Right kidney (tissue), 1 donor: ENCODE data around the gene MVB12B.

Experiments used
- DNase-seq: peaks from one replicate; pipeline ENCODE4 v3.0.0-alpha.2; 2016

MVB12B gene

GRCh38 chr9:126506361-126507317, 180.0 kb downstream of the MVB12B start:
- DNase-seq: no peak

- no peak for DNase-seq
Observed at GRCh38 chr9:126507318-126508109, 180.9 kb downstream of the MVB12B start.

GRCh38 chr9:126508171-126508591, 181.6 kb downstream of the MVB12B start:
- no peak for DNase-seq

DNA sequence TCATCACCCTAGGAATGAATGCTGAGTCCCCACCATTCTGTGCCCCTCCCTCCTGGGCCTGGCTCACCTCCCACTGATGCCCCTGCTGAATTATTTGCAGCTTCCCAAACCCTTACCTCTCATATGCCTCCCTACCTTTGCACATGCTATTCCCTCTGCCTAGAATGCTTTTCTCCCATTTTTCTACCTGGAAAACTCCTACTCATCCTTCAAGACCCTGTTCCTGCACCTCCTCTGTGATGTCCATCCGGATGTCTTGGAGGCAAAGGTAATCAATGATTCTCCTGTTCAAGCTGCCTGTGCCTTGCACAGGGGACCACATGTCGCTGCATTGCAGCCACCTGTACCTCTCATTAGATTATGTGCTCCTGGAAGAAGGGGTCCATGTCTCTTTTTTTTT, 182.3 kb downstream of the MVB12B start:
- no peak for DNase-seq

DNA sequence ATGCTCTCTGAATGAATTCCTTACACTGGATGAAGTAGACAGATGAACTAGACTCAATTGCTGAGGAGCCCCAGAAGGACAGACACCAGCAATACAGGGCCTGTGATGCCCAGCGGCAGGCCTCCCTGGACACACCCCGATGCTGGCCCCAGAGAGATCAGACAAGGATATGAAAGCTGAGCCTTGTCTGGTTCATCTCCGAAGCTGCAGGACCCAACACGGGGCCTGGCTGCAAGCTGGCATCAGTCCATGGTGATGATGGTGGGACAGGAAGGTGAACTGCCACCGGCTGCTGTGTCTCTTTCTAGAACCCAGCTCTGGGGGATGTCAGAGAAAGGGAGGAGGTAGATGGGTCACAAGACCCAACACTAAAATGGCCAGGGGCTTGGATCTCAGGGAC, 183.1 kb downstream of the MVB12B start:
- DNase-seq: no peak

DNA sequence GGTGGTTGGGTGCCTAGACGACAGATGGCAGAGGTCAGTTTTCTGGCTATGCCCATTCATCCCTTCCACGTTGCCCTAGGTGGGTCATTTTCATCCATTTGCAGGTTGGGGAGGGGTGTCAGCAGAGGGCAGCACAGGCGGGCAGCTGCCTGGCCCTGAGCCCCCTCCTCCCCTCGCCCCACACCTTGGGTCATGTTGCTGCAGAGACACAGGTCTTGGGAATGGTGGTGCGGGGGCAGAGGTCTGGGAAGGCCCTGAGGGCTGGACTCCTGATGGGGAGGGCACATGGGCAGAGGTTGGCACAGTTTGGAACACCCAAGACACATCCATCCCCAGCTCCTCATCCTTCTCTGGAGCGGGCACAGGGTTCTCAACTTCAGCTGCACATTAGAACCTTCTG, 183.9 kb downstream of the MVB12B start:
- no peak for DNase-seq

DNA sequence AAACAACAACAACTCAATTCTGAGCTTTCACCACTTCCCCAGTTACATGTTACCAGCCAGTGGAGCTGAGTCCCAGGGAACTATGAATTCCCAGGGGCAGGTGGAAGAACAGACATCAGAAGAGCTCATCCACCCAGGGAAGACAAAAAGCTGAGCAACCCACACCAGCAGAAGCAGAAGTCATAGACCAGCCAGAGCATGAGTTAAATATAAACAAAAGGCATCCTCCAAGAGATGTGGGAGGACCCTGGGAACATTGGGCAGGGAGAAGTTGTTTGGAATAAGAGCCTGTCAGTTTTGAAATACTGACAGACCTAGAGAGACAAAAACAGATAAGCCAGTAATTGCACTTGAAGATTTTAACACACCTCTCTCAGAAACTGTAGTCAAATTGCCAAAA, 184.8 kb downstream of the MVB12B start:
- DNase-seq: no peak

DNA sequence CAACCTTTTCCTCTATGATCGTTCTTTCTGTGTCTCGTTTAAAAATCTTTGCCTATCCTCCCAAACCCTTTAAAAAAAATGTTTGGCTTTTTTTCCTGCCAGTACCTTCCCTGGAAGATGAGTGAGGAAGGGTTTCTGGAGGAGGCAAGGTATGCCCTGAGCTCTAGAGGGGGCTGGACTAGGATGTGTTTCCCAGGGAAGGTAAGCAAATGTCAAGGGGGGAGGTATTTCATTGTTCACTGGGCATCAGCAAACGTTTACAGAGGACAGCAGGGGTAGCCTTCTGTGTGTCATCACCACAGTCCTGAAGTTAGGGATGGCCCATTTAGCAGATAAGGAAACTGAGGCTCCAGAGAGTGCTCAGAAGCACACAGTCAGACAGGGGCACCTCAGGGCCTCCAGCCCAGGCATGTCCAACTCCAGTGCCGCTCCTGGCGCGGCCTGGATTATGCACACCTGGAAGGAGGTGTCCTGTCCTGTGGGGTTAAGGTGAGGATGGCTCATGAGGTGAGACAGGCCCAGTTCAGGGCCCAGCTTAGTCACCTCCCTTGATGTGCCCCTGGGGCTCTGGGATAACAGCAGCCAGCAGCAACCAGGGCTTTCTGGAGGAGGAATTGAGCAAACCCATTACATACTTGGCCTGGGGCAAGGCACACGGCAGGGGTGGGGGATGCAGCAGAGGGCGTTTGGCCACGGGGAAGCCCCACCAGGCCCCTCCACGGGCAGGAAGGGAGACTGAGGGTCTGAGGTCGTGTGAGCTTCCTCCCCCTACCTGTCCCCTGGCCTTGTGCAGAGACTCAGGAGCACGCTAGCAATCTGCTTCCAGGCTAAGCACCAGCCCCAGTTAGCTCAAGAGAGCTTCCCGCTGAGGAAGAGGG, 186.8 kb downstream of the MVB12B start:
- no peak for DNase-seq

DNA sequence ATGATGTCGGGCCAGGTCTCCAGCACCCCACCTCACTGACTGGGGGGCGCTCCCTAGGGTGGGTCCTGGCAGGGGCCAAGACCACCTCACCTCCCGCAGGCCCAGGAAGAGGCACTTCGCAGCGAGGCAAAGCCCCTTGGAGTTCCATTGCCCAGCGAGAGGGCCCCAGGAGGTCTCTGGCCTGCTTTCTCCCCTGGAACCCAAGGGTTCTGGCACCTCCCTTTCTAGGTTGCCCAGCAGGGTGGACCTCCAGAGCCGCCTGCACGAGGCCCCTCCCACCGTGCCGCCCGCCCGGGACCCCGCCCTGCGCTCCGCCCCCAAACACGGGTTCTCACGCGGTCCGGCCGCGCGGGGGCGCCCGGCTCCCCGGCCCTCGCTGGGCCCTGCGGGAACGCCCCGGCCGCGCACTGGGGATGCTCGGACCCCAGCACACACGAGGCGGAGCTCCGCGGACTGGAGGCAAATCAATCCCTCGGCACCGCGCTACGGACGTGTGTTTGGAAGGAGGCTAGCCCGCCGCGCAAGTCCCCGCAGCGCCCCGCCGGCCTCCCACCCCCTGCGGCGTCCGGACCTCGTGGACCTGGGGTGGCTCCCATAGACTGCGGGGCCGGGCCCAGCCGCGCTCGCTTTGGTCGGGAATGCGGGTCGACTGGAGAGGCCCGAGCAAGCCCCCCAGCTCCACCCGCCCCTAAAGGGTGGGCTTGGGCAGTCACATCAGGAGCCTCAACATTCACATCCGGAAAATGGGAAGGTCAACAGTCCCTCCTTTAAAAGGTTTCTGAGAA, 187.6 kb downstream of the MVB12B start:
- DNase-seq: peak; percentile 71

GRCh38 chr9:126515001-126515872, 188.6 kb downstream of the MVB12B start:
- no peak for DNase-seq

DNA sequence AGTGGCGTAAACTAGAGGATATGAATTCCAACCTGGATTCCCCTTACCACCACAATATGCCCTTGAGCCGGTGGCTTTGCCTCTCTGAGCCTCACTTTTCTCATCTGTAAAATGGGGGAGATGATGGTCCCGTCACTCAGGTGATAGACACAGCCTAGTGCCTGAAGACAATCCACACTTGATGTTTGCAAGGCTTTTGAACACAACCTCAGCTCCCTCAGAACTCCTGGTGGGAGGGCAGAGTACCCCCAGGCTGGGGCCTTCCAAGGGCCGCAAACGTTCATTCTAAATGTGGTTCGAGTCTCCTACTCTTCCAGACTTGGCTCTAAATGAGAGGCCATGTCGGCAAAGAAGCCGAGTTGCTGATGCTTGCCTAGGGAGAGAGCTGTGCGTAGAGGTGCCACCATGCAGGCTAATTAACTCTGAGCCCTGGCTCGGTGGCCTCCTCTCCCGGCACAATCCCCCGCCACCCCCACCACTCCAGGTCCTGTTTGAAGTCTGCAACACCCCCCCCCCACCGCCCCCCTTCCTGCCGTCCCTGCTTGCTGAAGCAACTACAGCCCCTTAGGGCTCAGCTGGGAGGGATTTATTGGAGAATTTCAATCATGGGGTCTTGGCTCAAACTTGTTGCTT, 189.4 kb downstream of the MVB12B start:
- no peak for DNase-seq

DNA sequence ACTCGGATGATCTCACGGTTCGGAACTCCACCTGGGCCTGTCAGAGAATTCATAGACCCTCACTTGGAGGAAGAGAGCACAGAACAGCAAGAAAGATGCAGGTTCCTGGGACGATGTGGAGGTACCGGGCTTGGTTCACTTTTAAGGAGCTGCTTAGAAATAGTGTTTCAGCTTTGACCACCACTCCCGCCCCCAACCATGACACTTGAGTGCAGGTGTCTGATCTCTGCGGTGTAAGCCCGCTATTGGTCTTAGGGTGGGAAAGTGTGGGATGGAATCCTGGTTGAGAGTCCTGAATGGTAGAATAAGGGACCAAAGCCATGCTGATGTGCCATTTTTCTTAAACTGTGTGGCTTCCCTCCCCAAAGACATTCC, 189.9 kb downstream of the MVB12B start:
- no peak for DNase-seq

DNA sequence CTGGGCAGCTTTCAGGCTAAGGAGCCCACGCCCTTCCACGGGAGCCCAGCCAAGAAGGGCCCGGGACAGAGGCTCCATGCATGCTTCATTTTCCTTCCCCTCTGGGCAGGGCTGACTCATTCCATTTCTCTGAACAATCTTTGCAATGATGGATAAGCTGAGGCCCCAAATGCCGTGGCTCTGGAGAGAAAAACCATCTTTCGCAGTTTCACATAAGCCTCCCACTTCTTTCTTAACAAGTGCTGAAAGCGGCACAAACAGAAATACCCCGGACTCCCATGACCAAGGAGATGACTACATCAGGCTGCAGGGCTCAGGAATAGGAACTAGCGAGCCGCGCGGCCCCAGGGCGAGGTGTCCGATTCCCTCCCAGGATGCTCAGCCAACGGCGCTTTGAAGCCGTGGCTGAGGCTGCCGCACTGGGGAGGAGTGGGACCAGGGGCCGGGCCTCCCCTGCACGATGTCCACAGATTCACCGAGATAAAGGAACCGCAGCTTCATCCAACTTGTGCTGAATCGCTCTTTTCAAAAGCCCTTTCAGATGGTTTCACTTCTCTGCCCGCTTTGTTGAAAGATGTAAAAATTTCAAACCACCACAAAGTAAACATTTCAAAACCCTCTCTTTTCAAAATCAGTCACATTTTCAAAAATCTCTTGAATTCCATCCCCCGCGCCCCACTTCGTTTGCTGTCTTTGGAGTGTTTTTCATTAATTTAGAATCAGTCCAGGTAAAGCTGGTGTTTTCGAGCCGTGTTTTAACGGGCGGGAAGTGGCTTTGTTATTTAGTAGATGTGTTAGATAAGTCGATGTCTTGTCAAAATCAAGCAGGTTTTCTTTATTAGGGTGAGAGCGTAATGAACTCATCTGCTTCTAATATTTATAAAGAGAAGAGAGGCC, 190.6 kb downstream of the MVB12B start:
- DNase-seq: peak; percentile 72

GRCh38 chr9:126517833-126518356, 191.3 kb downstream of the MVB12B start:
- DNase-seq: no peak

GRCh38 chr9:126518763-126519162, 192.1 kb downstream of the MVB12B start:
- no peak for DNase-seq

GRCh38 chr9:126519660-126520420, 193.2 kb downstream of the MVB12B start:
- DNase-seq: no peak

GRCh38 chr9:126520453-126520852, 193.8 kb downstream of the MVB12B start:
- DNase-seq: no peak

GRCh38 chr9:126521089-126521488, 194.5 kb downstream of the MVB12B start:
- DNase-seq: no peak
